GM18520 (cell line): ENCODE results near the gene PTTG1IP.
A peak's percentile ranks its signal among the peaks of the same experiment; 100 is the strongest.
"Not testable (repeated sequence)": the region's sequence is repeated elsewhere in the genome, so short reads cannot be mapped to it uniquely, and the experiment has no call there.

Source experiments
- ATAC-seq: cut with Tn5 transposase; IDR thresholded peaks from one replicate; pipeline ENCODE4 v1.9.1; 2021; ENCODE audit not compliant: unreplicated experiment

Gene PTTG1IP

DNA sequence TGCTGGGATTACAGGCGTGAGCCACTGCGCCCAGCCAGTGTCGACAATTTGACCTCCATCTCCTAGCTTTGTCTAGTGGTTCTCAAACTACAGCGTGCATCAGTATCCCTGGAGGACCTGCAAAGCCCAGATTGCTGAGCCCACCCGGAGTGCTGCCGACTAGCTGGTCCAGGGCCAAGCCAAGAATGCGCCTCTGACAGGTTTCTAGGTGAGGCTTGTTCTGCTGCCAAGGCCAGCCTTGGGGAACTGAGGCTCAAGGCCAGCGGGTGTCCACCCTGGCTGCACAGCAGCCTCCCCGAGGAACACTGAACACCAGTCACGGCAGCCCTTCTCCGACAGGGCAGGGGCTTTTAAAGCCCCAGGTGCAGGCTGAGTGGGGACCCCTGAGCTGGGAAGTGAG, 9.8 kb upstream of the PTTG1IP start:
- no peak for ATAC-seq

DNA sequence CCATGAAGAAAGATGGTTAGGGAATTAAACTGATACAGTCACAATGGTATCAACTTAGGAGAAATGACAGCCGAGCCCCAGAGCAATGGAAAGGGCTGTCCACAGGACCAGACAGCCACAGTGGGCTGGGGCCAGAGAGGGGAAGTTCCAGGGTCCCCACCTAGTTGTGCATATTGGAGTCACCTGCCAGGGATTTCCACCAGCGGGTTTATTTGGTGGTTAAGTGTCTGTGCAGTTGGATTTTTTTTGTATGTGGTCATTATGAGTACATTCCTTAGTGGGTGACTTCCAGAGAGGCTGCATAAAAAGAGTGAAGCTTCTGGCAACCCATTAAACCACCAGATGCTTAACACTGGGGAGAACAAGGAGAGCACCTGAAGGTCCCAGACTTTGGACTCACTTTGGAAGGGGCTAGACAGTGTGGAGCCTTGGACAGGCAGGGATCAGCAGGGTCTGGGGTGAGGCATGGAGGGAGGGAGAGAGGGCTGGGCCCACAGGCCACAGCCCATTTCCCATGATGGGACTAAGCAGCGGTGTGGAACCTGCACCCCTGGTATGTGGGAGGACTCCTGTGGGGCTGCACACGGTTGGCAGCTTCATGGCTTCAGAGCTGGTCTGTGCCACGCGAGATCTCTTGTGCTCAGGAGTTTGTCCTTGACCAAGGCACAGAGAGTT, 7.8 kb upstream of the PTTG1IP start:
- ATAC-seq: no peak

DNA sequence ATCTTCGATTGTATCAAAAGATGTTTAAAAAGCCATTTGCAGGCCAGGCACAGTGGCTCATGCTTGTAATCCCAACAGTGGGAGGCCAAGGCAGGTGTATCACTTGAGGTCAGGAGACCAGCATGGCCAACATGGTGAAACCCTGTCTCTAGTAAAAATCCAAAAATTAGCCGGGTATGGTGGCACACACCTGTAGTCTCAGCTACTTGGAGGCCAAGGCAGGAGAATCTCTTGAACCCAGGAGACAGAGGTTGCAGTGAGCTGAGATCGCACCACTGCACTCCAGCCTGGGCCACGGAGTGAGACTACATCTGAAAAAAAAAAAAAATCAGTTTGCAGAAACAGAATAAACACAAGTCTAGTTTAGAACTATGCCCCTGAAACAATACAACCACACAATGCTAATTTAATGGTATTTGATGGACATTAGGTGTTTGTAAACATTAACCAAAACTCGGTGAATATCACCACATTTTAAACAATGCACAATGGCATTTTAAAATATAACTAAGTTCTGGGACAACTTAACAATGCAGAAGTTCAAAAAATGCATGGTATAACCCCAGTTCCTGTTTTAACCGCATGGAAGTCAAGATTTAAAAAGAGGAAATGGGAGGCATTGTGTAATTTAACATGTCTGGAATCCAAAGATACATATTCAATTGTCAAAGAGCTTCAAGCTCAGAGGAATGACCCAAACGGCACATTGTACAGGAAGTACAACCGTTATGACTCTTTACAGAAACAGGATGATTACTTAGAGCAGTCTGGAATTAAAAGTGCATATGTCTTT, 7.1 kb upstream of the PTTG1IP start:
- no peak for ATAC-seq

DNA sequence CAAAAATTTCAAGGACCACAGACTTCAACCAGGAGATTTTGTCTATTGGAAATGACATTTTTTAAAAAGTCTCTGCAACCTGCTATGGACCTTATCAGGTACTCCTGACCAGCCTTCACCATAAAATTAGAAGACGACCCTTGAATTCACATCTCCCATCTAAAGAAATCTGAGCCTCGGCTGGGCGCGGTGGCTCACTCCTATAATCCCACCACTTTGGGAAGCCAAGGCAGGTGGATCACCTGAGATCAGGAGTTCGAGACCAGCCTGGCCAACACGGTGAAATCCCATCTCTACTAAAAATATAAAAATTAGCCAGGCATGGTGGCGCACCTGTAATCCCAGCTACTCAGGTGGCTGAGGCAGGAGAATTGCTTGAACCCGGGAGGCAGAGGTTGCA, 5.7 kb upstream of the PTTG1IP start:
- ATAC-seq: not testable (repeated sequence)

DNA sequence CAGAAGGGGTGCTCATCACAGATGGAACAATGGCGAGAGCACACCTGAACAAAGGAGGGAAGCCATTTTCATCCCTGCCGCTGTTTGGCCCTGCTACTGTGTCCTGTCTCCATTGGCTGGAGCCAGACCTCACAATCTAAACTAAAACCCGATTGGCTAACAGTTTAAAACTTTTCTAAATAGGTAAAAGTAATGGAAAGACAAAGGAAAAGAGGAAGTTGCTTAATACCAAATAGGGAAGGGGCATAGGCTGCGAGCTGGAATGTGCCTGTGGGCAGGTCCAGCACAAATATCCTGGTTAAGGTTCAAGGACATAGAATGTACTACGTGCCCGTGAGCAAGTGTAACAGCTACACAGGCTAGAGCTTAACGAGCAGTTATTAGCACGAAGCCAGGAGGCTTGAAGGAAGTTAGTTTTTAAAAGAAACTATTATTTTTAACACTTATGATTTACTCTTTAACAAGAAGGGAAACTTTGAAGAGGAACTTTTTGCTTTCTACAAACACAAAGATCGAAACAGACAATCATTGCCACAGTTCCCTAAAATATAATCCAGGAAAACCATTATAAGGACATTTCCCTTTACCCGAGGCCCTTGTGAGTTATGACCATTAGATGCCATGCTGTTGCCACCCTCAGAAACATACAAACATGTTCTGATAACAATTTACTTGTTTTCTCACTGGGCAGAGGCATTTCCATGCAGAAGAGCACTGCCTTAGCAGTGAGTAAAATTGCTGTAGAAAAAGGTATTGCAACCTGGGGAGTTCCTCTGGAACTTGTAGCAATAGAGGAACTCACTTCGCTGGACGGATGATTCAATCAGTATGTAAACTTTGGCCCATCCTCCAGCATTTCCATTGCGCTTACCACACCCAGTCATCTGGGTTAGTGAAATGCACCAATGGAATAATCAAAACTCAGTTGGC, 4.8 kb upstream of the PTTG1IP start:
- ATAC-seq: no peak

DNA sequence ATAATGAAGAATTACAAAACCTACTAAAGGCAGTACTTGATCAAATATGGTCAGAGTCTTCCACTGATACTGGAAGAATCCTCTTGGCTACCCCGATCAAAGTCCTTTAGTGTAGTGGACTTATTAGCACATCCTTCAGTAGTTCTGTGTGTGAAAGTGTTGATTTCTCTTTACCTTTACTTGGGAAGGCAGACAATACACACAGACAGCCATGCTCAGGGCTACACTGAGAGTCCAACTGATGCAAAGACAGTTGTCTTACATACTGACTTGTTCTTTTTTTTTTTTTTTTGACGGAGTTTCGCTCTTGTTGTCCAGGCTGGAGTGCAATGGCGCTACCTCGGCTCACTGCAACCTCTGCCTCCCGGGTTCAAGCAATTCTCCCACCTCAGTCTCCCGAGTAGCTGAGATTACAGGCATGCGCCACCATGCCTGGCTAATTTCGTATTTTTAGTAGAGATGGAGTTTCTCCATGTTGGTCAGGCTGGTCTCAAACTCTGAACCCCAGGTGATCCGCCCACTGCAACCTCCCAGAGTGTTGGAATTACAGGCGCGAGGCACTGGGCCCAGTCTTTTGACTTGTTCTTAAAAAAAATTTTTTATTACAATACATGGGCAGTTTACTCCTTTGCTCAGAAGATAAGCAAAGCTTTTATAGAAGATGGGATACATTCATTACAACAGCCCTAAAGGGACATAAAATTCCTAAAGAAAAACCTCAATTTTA, 3.5 kb upstream of the PTTG1IP start:
- ATAC-seq: no peak

DNA sequence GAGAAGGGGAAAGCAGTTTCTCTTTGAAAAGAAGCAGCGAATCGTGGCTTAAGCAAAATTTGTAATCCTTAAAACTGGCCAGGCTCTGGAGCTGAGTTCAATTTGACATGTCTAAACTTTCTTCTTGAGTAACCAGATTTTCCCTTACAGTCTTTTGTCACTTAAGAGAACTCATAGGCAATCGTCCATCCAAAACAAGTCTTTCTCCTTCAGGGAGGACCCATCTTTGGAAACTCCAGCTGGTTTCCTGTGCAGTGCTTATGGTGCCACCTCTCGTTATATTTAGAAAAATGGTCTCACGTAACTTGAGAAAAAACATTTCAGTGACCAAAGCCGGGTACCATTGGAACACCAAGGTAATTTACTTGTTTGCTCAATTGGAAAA, 1.8 kb upstream of the PTTG1IP start:
- no peak for ATAC-seq

DNA sequence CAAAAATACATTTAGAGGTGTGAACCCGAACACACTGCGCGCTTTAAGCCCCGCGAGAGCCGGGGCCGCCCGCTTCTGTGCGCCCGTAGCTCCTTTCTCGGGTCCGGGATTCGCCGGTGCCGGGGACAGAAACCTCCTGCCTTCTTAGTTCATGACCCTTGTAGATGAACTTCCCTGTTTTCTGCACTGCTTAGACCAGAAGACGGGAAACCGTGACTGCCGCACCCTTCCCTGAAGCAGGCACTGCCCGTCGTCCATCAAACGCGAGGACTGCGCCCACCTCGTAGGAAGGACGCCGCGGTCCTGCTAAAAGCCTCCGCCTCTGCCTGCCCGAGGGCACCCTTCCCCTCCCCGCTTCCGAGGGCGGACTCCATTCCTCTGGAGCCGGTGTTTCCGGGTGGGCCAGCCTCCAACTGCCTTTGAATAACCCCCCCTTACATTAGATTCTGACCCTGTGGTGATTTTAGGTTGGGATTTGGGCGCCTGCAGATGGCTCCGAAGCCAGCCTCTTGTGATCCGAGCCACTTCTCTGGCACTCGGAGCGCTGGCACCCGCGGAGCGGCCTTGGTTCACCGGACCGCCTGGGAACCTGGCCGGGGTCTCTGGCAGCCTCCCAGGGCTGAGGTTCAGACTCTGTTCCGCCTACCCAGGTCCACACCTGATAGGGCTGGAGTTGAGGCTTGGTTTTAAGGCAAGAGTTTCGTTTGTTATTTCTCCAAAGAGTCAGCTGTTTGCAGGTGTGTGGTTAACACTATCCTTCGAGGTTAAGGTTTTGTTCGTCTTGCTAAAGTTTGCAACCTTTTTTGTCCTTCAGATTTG, 1.2 kb upstream of the PTTG1IP start:
- ATAC-seq: peak; percentile 5

DNA sequence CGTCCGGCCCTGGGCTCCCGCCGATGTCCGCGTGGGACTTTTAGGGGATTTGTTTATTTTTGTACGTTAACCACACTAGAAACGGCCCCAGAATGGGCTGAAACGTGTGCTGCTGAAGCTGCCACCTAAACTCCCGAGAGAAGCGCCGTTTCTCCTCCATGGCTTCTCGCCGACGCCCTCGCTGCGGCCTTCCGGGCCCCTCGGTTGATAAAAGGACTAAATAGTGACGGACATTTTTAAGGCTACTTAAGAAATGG, 678 bp upstream of the PTTG1IP start:
- ATAC-seq: peak; percentile 1

DNA sequence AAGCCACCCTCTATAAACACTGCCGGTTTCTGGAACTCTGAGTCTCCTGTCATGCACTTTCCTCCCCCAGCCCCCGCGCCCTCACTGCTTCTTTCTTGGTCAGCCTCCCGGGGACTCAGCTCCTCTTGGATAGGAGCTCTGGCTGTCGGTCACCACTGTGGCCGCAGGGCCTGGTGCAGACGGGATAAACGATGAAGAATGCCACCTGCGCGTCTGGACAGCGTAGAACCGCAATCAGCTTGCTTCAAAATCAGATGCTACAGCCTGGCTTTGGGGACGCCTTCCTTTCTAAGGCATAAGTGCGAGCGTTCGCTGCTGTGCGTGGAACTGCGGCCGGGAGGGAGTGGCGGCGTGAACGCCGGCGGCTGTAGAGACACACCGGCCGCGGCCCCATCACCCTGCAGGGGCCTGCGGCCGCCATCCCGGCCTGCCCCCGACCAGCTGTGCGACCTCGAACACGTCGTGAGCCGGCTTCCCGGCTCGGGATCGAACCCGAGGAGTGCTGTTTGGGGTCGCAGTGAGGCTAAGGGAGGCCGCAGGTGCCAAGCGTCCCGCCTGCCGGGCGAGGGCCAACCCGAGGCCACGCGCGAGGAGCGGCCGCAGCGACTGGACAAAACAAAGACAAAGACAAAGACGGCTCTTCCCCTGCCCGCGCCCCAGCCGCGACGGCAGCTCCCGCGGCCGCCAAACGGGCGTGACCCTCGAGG, 688 bp downstream of the PTTG1IP start:
- ATAC-seq: no peak

DNA sequence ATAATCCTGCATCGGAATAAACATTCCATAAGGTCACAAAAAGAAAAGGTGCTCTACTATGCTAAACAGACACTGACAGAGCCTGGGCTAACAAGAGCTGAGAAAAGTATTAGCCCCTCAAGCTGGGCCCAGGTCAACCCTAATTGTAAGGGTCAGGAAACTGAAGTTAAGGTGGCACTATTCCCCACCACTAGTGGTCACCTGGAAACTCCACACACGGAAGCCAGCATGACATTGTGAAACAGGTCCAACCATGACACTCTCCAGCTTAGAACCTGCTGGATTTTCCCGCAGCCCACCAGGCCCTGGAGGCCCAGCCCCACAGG, 1.2 kb downstream of the PTTG1IP start:
- ATAC-seq: no peak

DNA sequence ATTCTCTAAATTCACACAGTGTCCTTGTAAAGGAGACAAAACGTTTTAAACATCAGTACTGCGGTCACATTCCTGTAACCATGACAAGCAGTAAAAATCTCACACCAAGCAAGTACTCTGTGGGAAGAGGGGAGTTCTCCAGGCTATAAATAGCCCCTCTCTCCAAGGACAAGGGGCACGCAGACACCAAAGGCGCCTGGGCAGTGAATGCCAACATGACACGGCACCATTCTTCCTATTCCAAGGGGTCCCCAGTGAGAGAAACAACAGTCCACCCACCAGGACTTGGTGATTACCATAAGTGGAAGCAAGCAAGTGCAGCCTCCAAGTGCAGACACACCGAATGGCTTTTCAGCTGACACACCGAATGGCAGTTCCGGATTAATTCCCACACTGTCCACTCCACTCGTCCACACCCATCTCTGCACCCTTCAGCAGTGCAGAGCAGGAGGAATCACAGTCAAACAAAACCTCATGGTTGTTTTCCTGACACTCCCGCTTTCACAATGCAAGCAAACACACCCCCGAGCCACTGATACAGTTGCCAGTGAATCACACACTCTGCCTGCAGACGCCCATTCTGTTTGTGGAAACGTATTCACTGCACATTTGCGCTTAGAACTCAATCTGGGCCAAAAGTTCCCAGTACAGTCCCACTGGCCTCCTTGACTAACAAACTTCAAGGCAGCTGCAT, 1.8 kb downstream of the PTTG1IP start:
- no peak for ATAC-seq

DNA sequence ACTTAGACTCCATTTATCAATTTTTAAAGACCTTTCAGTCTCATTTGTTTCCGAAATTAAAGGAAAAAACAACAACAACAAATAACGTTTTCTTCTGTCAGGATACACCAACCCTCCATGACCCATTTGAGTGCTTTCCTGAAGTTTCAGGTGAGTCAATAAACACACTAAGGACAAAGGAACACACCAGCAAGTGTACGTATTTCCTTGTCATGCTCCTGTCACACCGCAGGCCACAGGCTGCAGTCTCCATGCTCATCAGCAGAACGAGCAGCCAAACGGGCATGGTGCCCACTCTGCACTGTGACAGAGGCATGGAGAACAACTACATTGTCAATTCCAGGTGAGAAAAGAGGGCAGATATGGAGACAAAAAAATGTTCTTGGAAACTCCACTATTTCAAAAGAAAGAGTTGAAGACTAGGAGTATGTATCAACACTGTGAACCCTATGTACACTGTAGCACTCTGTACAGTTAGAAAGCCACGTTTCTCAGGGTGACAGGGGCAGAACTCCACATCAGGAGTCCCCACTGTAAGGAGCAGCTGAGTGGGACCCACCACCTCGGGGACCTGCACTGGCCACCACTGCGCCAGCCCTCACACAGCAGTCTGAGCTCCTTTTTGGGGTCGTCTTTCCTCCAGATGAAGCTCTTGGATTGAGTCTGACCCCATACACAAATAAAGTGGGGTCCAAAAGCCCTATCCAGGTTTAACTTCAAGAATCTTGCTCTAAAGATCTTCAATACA, 2.6 kb downstream of the PTTG1IP start:
- ATAC-seq: no peak

DNA sequence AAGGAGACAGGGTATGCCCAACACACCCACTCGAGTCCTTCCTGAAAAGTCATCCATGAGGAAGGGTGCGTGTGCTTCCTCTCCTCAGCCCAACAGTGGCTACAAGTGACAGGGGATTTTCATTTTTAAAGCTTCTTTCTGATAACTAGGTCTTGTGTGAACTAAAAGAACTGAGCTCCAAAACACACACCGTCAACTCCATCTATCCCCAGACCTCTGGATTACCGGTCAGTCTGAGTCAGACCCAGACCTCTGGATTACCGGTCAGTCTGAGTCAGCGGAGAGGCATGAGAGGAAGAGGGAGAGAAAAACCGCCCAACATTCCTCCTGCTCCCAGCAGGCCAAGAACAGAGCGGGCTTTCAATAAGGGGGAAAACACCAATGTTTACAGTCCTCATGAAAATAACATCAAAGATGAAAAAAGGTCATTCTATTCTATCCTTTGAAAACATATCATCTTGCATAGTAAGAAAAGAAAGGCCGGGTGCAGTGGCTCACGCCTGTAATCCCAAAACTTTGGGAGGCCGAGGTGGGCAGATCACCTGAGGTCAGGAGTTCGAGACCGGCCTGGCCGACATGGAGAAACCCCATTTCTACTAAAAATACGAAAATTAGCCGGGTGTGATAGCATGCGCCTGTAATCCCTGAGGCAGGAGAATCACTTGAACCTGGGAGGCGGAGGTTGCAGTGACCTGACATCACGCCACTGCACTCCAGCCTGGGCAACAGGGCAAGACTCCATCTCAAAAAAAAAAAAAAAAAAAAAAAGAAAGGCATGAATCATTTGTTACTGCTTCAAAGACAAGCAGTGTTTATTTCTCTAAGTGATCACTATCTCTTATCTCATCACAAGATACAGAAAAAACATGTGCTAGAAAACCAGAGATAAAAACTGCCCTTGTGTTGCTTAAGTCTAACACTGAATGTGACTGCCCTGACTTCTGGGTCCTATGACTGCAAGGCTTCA, 3.4 kb downstream of the PTTG1IP start:
- no peak for ATAC-seq

DNA sequence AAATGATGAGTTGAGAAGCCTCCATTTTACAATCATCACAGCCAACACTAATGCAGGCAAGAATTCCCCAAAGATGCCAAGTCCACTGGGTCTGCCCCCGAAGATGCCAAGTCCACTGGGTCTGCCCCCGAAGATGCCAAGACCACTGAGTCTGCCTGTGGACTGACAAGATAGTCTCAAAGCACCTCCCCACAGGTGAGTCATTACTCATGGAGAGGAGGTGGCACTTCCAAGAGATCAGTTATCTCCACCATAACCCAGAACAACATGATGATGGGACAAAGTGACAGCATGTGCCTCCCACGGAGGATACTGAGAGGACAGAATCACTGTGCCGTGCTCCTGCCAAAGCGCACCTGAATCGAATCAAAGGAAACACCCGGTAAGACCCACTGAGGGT, 4.8 kb downstream of the PTTG1IP start:
- no peak for ATAC-seq

DNA sequence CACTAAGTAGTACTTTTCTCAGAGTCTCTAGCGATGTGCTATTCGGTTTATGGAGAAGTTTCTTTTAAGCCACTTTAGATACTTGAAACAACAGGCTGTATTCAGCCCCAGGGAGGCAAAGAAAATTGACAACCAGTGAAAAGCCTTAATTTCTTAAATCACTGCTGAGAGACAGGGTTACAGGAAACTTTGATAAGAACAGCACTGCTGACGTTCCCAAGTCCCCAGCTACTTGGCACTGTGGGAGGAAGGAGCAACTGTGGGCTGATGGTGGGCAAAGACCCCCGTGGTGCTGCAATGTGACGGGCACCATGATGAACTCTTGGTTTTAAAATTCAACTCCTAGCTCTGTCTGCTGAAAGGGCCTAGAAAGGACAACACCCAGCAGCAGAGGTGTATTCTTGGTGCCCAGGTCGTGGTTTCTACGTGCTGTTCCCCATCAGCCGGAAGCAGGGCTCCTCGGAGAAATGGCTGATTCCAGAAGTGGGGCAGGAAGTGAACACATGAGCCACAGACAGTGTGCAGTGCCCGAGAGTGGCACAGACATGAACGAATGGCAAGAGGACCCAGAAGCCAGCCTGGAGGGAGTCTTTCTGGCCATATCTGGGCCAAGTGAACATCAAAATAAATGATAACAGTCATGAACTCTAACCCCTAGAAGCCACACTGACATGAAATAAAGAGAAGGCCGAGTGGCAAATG, 5.3 kb downstream of the PTTG1IP start:
- no peak for ATAC-seq

DNA sequence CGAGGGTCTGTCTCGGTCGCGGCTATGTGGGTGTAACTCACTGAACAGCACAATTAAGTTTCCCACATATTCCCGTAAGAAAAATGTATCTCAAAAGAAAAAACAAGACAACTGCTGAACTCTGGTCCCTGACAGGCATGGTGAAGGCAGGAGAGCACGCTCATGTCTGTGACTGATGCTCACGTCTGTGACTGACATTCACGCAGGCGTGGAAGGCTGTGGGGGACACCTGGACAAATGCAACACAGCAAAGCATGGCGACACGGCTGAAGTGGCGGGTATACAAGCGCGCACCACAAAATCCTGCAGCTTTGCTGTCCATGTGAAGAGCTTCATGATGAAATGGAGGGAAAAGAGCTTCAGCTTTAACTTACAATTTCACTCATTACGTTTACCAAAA, 6.0 kb downstream of the PTTG1IP start:
- ATAC-seq: no peak
